Heart right ventricle (tissue), 16 donors: ENCODE measurements around the gene CARD11. TPM values are rescaled to one million over a fixed set of nuclear protein-coding genes. Genes with fewer than 3 reads are reported as not detected.

Experiments used
- ATAC-seq, 8 donors: fragments of 200-7000 bp; cut with Tn5 transposase; one replicate each; pipeline ENCODE4 v1.9.1; 2020; ENCODE audit warnings: mild to moderate bottlenecking in 8 of 8, moderate library complexity in 8 of 8, moderate number of reproducible peaks in 1 of 8
- DNase-seq, 2 donors: peaks; one replicate each; pipeline ENCODE4 v3.0.0-alpha.2; 2020
- H3K27ac ChIP-seq, 10 donors: fragments of 200-600 bp; sonication (generic) in 2 of 10; one replicate each; pipeline versions ENCODE4 v1.5.0 to v1.8.0; 2020 to 2022; ENCODE audit warnings: mild to moderate bottlenecking in 3 of 10
- H3K27me3 ChIP-seq, 7 donors: fragments of 200-600 bp; one replicate each; pipeline ENCODE4 v1.8.0; 2021 to 2022; ENCODE audit warnings: mild to moderate bottlenecking in 2 of 7
- H3K36me3 ChIP-seq, 9 donors: fragments of 200-600 bp; sonication (generic) in 1 of 9; one replicate each; pipeline versions ENCODE4 v1.5.0 to v1.8.0; 2020 to 2022; ENCODE audit warnings: mild to moderate bottlenecking in 2 of 9
- H3K4me1 ChIP-seq, 9 donors: fragments of 200-600 bp; sonication (generic) in 1 of 9; one replicate each; pipeline versions ENCODE4 v1.5.0 to v1.8.0; 2020 to 2022; ENCODE audit warnings: mild to moderate bottlenecking in 4 of 9
- H3K4me3 ChIP-seq, 10 donors: fragments of 200-600 bp; sonication (generic) in 2 of 10; one replicate each; pipeline versions ENCODE4 v1.5.0 to v1.8.0; 2020 to 2022; ENCODE audit warnings: mild to moderate bottlenecking in 7 of 10, moderate library complexity in 2 of 10
- H3K9me3 ChIP-seq, 11 donors: fragments of 200-600 bp in 10 of 11; sonication (generic) in 2 of 11; one replicate each; pipeline versions ENCODE4 v1.5.0 to v1.8.0; 2013 to 2022; ENCODE audit warnings: mild to moderate bottlenecking in 2 of 11, control low read depth in 1 of 11, moderate library complexity in 1 of 11
- CTCF ChIP-seq, 9 donors: fragments of 200-600 bp; sonication (generic) in 2 of 9; IDR thresholded peaks; one replicate each; pipeline versions ENCODE4 v1.5.0 to v1.8.0; 2021 to 2022; ENCODE audit warnings: antibody characterized with exemption in 9 of 9, mild to moderate bottlenecking in 5 of 9, moderate library complexity in 1 of 9
- WGBS, 2 donors: extraction: QIAGEN DNeasy Blood & Tissue Kit; methylation state at CpG; one replicate each; pipeline ENCODE4 v1.1.7; 2013; ENCODE audit warnings: inconsistent platforms in 1 of 2; 5-methylcytosine and 5-hydroxymethylcytosine counted together
- intact Hi-C, 10 donors: fragments of 100-400 bp; cut with DNase I; formaldehyde crosslinking; loops; one replicate each; pipeline versions ENCODE4 v1.11.1 to v1.14.2; 2022
- polyA plus RNA-seq, 2 donors: library from polyadenylated mRNA; stranded (reverse); fragments of 200-250 nt; gene quantifications; one replicate each; pipeline ENCODE4 v1.2.3, GENCODE V29; 2013
- total RNA-seq, 10 donors: library from RNA; stranded (reverse); fragmentation: NEBNext Ultra II Directional in 3 of 10; extraction: Animal tissue kit (Norgen Biotek cat#: 25700) in 3 of 10; gene quantifications; one replicate each; pipeline versions ENCODE4 v1.2.1 to v1.2.4, GENCODE V29; 2021 to 2023
- donor health status: Arrhythmogenic right ventricular cardiomyopathy.
- donor health status: ischemic (EF 13 %, LVEDD 7.1; RV severe dilation, severe dysfunction).
- donor health status: healthy with polysubstance abuse.
- donor health status: DM: no; HTN: yes; CAD: no.
- donor health status: DM: no; HTN: no; CAD: no.
- donor health status: ischemic (EF 25% LVEDD 6.9; RV normal size, moderate dysfunction).
- donor health status: ischemic (EF 25% LVEDD 5.7; RV mildly dilated, moderate dysfunction).
- donor health status: healthy.
- donor health status: DM: yes; HTN: yes; CAD: no.
- donor health status: Ischemic cardiomyopathy.
- donor health status: ischemic (EF 35%, LVEDD 5.7; RV mildly dilated, moderate dysfunction).
- donor health status: nonischemic (EF 11% LVEDD 7.7; RV severe dilation, severe dysfunction).
- donor health status: DM: yes; HTN: yes; CAD: no.
- donor health status: PGD.
- donor health status: ischemic (EF 29% LVEDD 5.4; RV normal size, mild dysfunction).
- donor health status: nonischemic (EF 23%, LVEDD 6.1; RV moderate dilation, normal function).

Gene CARD11
- total and polyA plus RNA-seq, 12 donors = 0.14 to 1.7 (median 0.30) TPM; not detected in 1

DNA sequence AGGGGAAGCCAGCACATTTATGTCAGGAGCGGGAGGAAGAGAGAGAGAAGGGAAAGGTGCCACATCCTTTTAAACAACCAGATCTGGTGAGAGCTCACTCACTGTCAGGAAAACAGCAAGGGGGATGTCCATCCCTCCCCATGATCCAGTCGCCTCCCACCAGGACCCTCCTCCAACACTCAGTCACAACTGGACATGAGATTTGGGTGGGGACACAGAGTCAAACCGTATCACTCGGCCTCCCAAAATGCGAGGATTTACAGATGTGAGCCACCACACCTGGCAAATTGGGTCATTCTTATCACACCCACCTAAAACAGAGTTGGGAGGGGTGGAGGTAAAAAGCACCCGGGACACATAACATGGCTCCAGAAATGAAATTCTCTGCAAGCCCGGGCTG is 41.0 kb downstream of the CARD11 start:
- intact Hi-C loops = no loop called here
- H3K27ac ChIP-seq = no peak overlapping the region
- H3K9me3 ChIP-seq = no peaks in the 10 kb centered on the region
- no peak overlapping the region for H3K4me3 ChIP-seq
- ATAC-seq (no peak), DNase-seq (no peak)
- no peak for TF ChIP-seq CTCF (IDR thresholded peaks at IDR 0.05)
- H3K4me1 ChIP-seq = no peaks in the 10 kb centered on the region
- 79 to 86% methylated on average over 7 of the region's 7 CpGs for WGBS, 2 donors
- H3K27me3 ChIP-seq = peaks cover 0 to 8% (median 0%) of the 10 kb centered on the region in 7 donors
- no peaks in the 10 kb centered on the region for H3K36me3 ChIP-seq

GRCh38 chr7:3000566-3000965 is 43.1 kb downstream of the CARD11 start:
- Histone ChIP-seq H3K27me3 (peaks cover 0 to 6% (median 0%) of the 10 kb centered on the region in 7 donors), H3K4me3 (no peak overlapping the region), H3K4me1 (no peaks in the 10 kb centered on the region), H3K36me3 (no peaks in the 10 kb centered on the region), H3K27ac (no peak overlapping the region), H3K9me3 (peaks cover 0 to 5% (median 0%) of the 10 kb centered on the region in 11 donors)
- WGBS, 2 donors = 79 to 81% methylated on average over 8 of the region's 8 CpGs
- TF ChIP-seq CTCF (IDR thresholded peaks at IDR 0.05) = no peak
- DNase-seq = no peak
- no peak for ATAC-seq
- intact Hi-C loops = no loop called here

GRCh38 chr7:2999078-2999500 is 44.6 kb downstream of the CARD11 start:
- DNase-seq = no peak
- ATAC-seq = no peak
- WGBS, 2 donors = 84 to 92% methylated on average over 8 of the region's 8 CpGs
- H3K4me1 ChIP-seq = no peaks in the 10 kb centered on the region
- H3K27me3 ChIP-seq = peaks cover 0 to 2% (median 0%) of the 10 kb centered on the region in 7 donors
- no peaks in the 10 kb centered on the region for H3K36me3 ChIP-seq
- no peak overlapping the region for H3K4me3 ChIP-seq
- TF ChIP-seq CTCF (IDR thresholded peaks at IDR 0.05) = no peak
- intact Hi-C loops = no loop called here
- no peak overlapping the region for H3K27ac ChIP-seq
- H3K9me3 ChIP-seq = peaks cover 0 to 14% (median 0%) of the 10 kb centered on the region in 11 donors

DNA sequence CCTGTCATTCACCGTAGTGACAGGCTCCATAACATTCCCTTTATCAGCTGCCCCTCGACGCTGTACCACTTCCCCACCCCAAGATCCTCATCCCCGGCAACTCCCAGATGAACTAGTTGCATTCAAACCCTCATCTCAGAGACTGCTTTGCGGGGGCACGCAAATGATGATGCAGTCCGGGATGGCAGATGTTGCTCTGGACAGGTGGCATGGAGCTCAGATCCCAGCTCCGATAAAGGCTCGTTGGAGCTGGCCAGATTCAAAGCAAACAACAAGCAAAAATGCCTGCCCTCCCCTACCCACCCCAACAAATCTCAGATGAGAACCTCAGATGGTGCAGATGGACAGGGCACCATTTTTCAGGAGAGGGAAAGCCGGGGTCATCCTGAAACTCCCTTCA is 46.7 kb downstream of the CARD11 start:
- H3K4me1 ChIP-seq = no peaks in the 10 kb centered on the region
- intact Hi-C loops = no loop called here
- WGBS, 2 donors = 80 to 81% methylated on average over 10 of the region's 10 CpGs
- H3K36me3 ChIP-seq = no peaks in the 10 kb centered on the region
- no peak overlapping the region for H3K4me3 ChIP-seq
- H3K27me3 ChIP-seq = no peaks in the 10 kb centered on the region
- H3K27ac ChIP-seq = no peak overlapping the region
- no peak for DNase-seq
- peaks cover 0 to 19% (median 0%) of the 10 kb centered on the region in 11 donors for H3K9me3 ChIP-seq
- no peak for TF ChIP-seq CTCF (IDR thresholded peaks at IDR 0.05)
- no peak for ATAC-seq
